Activated T-helper 17 cell treated with anti-CD3 and anti-CD28 coated beads, Interleukin-2, amount 50 U/mL, for 72 hours (primary cell): ENCODE results near the gene FBXO2. TPM values are rescaled to one million over a fixed set of nuclear protein-coding genes. Genes with fewer than 3 reads are reported as not detected.
"Not testable (repeated sequence)": the region's sequence is repeated elsewhere in the genome, so short reads cannot be mapped to it uniquely, and the experiment has no call there.

Experiments used
- ATAC-seq: fragments of 150-1000 bp; cut with Tn5 transposase; replicated peaks from 2 replicates; pipeline ENCODE4 v1.10.0; 2021; ENCODE audit warnings: mild to moderate bottlenecking, moderate library complexity
- H3K27ac Mint-ChIP-seq: one replicate; pipeline ENCODE4 v1.8.0; 2022; ENCODE audit warnings: mixed read lengths
- H3K27me3 Mint-ChIP-seq: one replicate; pipeline ENCODE4 v1.8.0; 2022; ENCODE audit warnings: mixed read lengths
- H3K36me3 Mint-ChIP-seq: one replicate; pipeline ENCODE4 v1.8.0; 2022; ENCODE audit warnings: low read depth, mild to moderate bottlenecking, mixed read lengths
- H3K4me1 Mint-ChIP-seq: one replicate; pipeline ENCODE4 v1.8.0; 2022; ENCODE audit warnings: mixed read lengths
- H3K4me3 Mint-ChIP-seq: one replicate; pipeline ENCODE4 v1.8.0; 2022; ENCODE audit warnings: mild to moderate bottlenecking, mixed read lengths
- H3K9me3 Mint-ChIP-seq: one replicate; pipeline ENCODE4 v1.8.0; 2022; ENCODE audit warnings: mixed read lengths
- total RNA-seq, 2 donors: library from RNA; stranded (reverse); gene quantifications; one replicate each; pipeline ENCODE4 v1.2.3, GENCODE V29; 2022

FBXO2 gene
- total RNA-seq, 2 donors from 2014 or later = 1.3 to 4.0 TPM

GRCh38 chr1:11611638-11612327, 42.4 kb downstream of the FBXO2 start:
- ATAC-seq = no peak
- Mint-ChIP-seq H3K9me3 (no peaks in the 10 kb centered on the region), H3K36me3 (no peaks in the 10 kb centered on the region), H3K27me3 (peaks cover 8% of the 10 kb centered on the region), H3K4me3 (no peak overlapping the region), H3K4me1 (no peaks in the 10 kb centered on the region), H3K27ac (no peak overlapping the region)

GRCh38 chr1:11610629-11611180, 43.5 kb downstream of the FBXO2 start:
- Mint-ChIP-seq H3K4me1 (no peaks in the 10 kb centered on the region), H3K27ac (no peak overlapping the region), H3K4me3 (no peak overlapping the region), H3K27me3 (peaks cover 8% of the 10 kb centered on the region), H3K9me3 (no peaks in the 10 kb centered on the region), H3K36me3 (no peaks in the 10 kb centered on the region)
- ATAC-seq = no peak

GRCh38 chr1:11609378-11609777, 44.9 kb downstream of the FBXO2 start:
- ATAC-seq, H3K36me3 Mint-ChIP-seq, H3K27me3 Mint-ChIP-seq, H3K4me3 Mint-ChIP-seq, H3K9me3 Mint-ChIP-seq, H3K4me1 Mint-ChIP-seq, H3K27ac Mint-ChIP-seq: not testable (repeated sequence)

GRCh38 chr1:11608596-11609130, 45.6 kb downstream of the FBXO2 start:
- not testable (repeated sequence) for H3K4me1 Mint-ChIP-seq, H3K36me3 Mint-ChIP-seq, H3K27ac Mint-ChIP-seq, H3K4me3 Mint-ChIP-seq, H3K9me3 Mint-ChIP-seq, H3K27me3 Mint-ChIP-seq, ATAC-seq

GRCh38 chr1:11606775-11607174, 47.5 kb downstream of the FBXO2 start:
- no peak for ATAC-seq
- no peak overlapping the region for H3K27ac Mint-ChIP-seq
- no peaks in the 10 kb centered on the region for H3K4me1 Mint-ChIP-seq
- no peak overlapping the region for H3K4me3 Mint-ChIP-seq
- H3K27me3 Mint-ChIP-seq = no peaks in the 10 kb centered on the region
- no peaks in the 10 kb centered on the region for H3K9me3 Mint-ChIP-seq
- no peaks in the 10 kb centered on the region for H3K36me3 Mint-ChIP-seq

- Mint-ChIP-seq H3K27ac (no peak overlapping the region), H3K9me3 (no peaks in the 10 kb centered on the region), H3K27me3 (no peaks in the 10 kb centered on the region), H3K36me3 (no peaks in the 10 kb centered on the region), H3K4me1 (no peaks in the 10 kb centered on the region), H3K4me3 (no peak overlapping the region)
- ATAC-seq = no peak
Measured at GRCh38 chr1:11602981-11603380, 51.2 kb downstream of the FBXO2 start.

GRCh38 chr1:11602424-11602823, 51.8 kb downstream of the FBXO2 start:
- Mint-ChIP-seq H3K36me3 (no peaks in the 10 kb centered on the region), H3K27ac (no peak overlapping the region), H3K9me3 (no peaks in the 10 kb centered on the region), H3K4me3 (no peak overlapping the region), H3K4me1 (no peaks in the 10 kb centered on the region), H3K27me3 (no peaks in the 10 kb centered on the region)
- no peak for ATAC-seq

GRCh38 chr1:11600836-11601235, 53.4 kb downstream of the FBXO2 start:
- Mint-ChIP-seq H3K36me3 (no peaks in the 10 kb centered on the region), H3K9me3 (no peaks in the 10 kb centered on the region), H3K4me1 (no peaks in the 10 kb centered on the region), H3K4me3 (no peak overlapping the region), H3K27ac (no peak overlapping the region), H3K27me3 (peaks cover 8% of the 10 kb centered on the region)
- no peak for ATAC-seq

- Mint-ChIP-seq H3K9me3 (no peaks in the 10 kb centered on the region), H3K4me3 (no peak overlapping the region), H3K27ac (no peak overlapping the region), H3K4me1 (no peaks in the 10 kb centered on the region), H3K36me3 (no peaks in the 10 kb centered on the region), H3K27me3 (peaks cover 13% of the 10 kb centered on the region)
- ATAC-seq = no peak
Measured at GRCh38 chr1:11599891-11600576, 54.2 kb downstream of the FBXO2 start.

- H3K4me1 Mint-ChIP-seq = no peaks in the 10 kb centered on the region
- H3K4me3 Mint-ChIP-seq = no peak overlapping the region
- H3K27ac Mint-ChIP-seq = no peak overlapping the region
- peaks cover 17% of the 10 kb centered on the region for H3K27me3 Mint-ChIP-seq
- no peak for ATAC-seq
- H3K9me3 Mint-ChIP-seq = no peaks in the 10 kb centered on the region
- no peaks in the 10 kb centered on the region for H3K36me3 Mint-ChIP-seq
Measured at GRCh38 chr1:11598461-11598860, 55.8 kb downstream of the FBXO2 start.

Other genes starting within 250 kb of the FBXO2 start
- 1 to 10 TPM in 1 of 2 donors, under 1 TPM in 1; 0.56 to 1.8 TPM for gene DISP3, start 175.3 kb downstream of the FBXO2 start, total RNA-seq
- gene FBXO44, start 448 bp upstream of the FBXO2 start, total RNA-seq = 10 to 100 TPM; 13.8 to 21.7 TPM
- 1 to 10 TPM; 2.0 to 6.2 TPM for gene FBXO6, start 9.8 kb upstream of the FBXO2 start, total RNA-seq
- 10 to 100 TPM; 63.1 to 63.3 TPM for gene MAD2L2, start 26.7 kb upstream of the FBXO2 start, total RNA-seq
- under 1 TPM; 0.04 to 0.13 TPM for gene DRAXIN, start 37.3 kb upstream of the FBXO2 start, total RNA-seq
- 10 to 100 TPM in 1 of 2 donors, 1 to 10 TPM in 1; 7.5 to 14.3 TPM for gene AGTRAP, start 81.7 kb upstream of the FBXO2 start, total RNA-seq
- gene C1orf167, start 107.8 kb upstream of the FBXO2 start, total RNA-seq = not detected
- 10 to 100 TPM; 13.3 to 16.2 TPM for gene MTHFR, start 151.5 kb upstream of the FBXO2 start, total RNA-seq
- gene CLCN6, start 151.8 kb upstream of the FBXO2 start, total RNA-seq = 10 to 100 TPM; 11.3 to 18.2 TPM
- not detected for gene NPPA, start 193.4 kb upstream of the FBXO2 start, total RNA-seq
- not detected for gene NPPB, start 204.5 kb upstream of the FBXO2 start, total RNA-seq